NCI-H82 treated with DMSO at 0.1 percent for 48 hours (cell line): ENCODE measurements around the gene SPTBN4.

ENCODE experiments used
- DNase-seq: peaks from one replicate; lab custom pipeline; 2025; ENCODE audit not compliant: unreplicated experiment; lab: John Stamatoyannopoulos, UW

The SPTBN4 gene

DNA sequence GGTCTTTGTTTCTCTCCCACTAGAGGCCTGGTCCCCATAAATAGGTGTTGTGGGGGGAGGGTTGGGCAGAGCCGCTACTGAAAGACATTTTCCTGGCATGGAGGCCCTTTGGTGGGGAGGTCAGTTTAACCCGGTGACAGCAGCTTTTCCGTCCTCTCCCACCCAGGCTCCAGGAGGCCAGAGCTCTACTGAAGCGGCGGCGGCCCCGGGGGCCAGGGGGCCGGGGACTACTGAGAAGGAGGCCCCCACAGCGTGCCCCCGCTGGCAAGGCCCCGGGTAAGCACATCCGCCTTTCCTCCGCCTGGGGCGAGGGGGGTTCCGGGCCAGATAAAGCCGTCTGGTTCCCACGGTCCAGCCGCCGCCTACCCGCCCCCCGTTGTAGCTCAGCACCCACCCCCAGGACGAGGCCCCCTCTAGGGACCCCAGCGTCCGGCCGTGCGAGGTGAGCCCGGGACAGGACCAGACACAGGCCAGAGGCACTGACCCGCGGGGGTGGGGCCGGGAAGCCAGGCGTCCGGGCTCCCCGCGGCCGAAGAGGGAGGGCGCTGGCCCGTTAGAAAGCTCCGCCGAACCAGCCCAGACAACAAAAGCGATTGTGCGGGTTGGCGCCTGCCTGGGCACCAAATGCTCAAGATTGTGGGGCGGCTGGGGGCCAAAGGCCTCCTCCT is 133.2 kb downstream of the SPTBN4 start:
- no peak for DNase-seq

DNA sequence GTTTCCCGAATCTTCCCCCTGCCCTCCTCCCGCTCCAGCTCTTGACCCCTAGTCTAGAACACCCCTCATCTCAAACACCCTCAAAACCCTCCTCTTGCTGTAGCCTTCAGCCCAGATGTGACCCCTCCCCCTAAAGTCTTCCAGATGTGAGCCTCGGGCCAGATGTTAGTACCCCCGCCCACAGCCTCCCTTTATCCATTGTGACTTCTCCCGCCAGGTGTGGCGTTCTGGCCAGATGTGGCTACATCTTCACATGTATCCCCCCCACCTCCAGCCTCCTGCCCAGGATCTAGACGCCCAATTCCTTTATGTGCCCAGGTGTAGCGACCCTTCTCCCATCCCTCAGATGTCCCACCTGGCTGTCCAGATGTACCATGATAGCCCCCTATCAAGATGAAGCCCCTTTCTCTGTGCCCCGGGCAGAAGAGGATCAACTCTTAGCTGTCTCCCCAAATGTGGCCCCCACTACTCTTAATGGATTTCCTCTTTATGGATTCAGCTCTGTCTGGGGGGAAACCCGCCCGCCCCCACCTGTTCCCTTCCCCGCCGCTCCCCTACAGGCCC is 133.9 kb downstream of the SPTBN4 start:
- DNase-seq, result no peak

DNA sequence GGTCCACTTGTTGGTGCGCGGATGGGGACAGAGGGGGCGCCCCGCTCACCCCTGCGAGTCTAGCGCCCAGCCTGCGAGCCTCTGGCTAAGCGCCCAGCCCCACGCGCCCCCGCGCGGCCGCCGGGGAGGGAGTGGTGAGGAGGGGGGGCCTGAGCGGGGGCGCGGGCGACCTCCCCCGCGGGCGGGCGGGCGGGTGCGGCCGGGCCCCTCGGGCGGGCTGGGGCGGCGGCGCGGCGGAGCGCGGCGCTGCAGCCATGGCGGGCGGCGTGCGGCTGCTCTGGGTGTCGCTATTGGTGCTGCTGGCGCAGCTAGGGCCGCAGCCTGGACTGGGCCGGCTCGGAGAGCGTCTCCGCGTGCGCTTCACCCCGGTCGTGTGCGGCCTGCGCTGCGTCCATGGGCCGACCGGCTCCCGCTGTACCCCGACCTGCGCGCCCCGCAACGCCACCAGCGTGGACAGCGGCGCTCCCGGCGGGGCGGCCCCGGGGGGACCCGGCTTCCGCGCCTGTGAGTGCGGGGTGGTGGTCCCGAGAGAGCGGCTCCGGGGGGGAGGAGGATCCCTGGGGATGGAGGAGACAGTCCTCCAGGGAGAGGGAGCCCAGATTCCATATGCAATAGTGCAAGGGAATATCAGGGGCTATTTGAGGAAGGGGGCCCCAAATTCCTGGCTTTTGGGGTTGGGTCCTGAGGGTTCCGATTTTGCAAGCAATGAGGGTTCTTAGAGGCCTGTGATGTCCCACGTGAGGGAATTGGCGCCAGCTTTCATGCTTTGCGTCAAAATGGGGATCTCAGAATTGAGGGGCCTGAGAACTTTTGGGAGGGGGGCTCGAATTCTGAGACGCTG is 134.6 kb downstream of the SPTBN4 start, which contains the start of gene LTBP4:
LTBP4 (plus strand) TSS at position 236 of the 841 bp plus-strand sequence; CDS start at position 255, 19 bp downstream.
- no peak for DNase-seq

DNA sequence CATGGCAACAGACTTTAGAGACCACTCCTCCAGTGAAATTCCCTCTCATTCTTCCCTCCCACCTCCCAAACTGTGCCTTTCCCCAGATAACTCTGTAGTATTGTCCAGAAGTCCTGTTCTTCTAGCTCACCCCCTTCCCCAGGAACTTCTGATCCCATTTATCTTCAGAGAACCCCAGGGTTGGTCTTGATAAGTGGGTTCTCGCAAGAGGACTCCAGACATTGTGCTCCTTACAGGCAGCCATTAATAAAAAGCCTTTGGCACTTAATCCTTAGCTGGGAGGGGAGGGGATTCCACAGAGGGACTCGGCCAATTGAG is 136.2 kb downstream of the SPTBN4 start:
- DNase-seq, result no peak

DNA sequence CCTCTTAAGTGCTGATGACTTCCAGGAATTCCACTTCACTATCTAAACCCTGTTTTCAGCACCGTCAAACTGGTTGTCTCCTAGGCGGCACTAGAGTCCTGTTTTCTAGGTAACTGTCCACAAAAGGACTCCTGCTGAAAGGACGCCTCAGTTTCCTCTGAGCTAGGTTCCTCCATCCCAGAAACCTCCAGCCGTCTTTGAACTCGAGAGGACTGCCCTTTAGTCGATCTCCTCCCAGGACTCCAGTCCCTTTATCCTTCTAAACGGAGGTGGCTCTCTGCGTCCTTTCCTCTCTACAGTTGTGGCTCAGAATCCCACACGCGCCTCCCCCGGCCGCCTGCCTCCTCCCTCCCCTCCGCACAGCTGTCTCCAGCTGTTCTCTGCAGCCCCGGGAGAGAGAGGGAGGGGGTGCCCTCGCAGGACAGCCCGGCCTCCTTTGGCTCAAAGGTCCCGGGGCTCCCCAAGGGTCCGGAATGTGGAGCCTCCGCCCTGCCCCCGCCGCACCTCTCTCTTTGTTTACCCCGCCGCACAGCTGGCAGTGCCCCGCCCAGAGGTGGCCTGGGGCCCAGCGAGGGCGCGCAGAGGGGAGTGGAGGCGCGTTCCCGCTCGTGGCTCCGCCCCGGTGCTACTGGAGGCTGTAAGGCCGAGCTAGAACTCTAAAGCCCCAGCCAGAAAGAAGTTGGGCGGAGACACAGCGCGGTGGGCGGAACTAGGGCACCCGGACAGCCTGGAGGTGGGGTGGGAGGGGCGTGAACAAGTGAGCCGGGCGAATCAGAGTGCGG is 136.8 kb downstream of the SPTBN4 start:
- peak; percentile 98 for DNase-seq

DNA sequence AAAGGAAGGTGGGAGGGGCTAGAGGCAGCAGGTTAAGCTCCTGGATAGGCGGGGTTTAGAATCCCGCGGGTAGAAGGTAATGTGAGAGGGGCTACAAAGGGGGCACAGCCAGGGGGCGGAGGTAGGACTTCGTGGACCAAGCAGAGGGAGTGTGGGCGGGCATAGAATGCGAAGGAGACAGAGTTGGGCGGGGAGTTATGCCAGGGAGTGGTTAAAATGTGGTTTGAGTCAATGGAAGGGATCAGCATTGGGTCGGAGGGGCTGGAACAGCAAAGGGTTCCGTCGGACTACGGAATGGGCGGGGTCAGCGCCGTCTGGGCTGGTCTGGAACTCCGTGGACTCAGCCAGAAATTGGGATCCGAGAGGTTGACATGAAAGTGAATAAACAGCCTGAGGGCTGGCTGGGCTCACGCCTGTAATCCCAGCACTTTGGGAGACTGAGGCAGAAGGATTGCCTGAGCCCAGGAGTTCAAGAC is 137.4 kb downstream of the SPTBN4 start:
- DNase-seq, result no peak

DNA sequence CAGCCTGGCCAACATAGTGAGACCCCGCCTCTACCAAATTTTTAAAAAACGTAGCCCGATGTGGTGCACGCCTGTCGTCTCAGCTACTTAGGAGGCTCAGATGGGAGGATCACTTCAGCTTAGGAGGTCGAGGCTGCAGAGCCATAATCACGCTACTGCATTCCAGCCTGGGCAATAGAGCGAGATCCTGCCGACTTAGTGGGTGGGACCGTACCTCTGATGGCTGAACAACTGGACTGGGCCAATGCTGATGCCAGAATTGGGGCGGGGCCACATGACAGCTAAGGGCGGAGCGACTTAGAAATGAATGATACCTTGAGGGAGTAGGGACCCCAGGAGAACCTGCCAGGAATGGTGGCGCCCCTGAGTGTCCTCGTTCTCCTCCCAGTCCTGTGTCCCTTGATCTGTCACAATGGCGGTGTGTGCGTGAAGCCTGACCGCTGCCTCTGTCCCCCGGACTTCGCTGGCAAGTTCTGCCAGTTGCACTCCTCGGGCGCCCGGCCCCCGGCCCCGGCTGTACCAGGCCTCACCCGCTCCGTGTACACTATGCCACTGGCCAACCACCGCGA is 137.9 kb downstream of the SPTBN4 start:
- DNase-seq, result no peak

DNA sequence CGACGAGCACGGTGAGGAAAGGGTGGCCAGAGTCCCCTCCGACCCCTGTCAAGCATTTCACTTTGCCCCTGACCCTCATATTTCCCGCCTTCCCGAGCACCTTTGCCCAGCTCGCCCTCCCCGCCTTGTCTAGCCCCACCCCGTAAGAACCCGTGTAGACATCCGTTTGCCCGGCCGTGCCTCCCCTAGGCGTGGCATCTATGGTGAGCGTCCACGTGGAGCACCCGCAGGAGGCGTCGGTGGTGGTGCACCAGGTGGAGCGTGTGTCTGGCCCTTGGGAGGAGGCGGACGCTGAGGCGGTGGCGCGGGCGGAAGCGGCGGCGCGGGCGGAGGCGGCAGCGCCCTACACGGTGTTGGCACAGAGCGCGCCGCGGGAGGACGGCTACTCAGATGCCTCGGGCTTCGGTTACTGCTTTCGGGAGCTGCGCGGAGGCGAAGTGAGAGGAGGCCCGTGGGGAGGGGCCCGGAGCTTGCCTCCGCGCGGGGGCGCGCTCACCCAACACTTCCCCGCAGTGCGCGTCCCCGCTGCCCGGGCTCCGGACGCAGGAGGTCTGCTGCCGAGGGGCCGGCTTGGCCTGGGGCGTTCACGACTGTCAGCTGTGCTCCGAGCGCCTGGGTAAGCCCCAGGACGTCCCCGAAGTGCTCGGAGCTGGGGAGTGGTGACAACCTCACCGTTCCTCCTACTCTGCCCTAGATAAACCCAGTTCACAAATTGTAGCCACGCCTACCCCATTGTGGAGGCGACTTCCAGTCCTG is 138.6 kb downstream of the SPTBN4 start:
- DNase-seq, result no peak

DNA sequence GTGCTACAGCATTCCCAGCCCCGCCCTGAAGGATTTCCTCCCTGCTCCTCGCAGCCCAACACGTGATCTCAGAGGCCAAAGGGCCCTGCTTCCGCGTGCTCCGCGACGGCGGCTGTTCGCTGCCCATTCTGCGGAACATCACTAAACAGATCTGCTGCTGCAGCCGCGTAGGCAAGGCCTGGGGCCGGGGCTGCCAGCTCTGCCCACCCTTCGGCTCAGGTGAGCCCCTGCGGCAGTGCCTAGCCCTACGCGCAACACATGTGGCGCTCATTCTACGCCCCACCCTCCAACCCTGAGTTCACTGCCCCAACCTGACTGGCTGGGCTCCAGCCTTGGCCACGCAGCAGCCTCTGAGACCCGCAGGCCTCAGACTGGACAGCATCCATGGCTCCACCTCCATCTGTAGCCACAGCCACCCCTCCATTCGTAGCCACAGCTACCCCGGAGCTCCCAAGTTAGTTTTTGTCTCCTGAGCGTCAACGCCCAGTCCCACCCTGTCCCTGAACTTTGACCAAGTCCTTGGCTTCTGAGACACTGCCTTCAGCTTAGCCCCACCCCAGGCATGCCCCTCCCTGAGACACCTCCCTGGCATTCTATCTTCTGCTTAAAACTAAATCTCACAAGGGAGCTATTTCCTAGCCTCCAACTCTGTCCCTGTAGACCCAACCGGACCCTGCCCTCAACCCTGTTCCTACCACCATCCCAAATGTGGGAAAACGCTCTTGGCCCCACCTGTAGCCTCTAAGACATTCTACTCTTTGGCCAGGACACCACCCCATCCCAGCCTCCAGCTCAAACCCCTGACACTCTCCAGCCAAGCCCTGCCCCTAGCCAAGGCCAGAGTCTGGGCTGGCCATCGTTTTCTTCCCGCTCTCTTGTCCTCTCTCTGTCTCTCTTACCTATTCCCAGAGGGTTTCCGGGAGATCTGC is 140.8 kb downstream of the SPTBN4 start:
- DNase-seq, result no peak

DNA sequence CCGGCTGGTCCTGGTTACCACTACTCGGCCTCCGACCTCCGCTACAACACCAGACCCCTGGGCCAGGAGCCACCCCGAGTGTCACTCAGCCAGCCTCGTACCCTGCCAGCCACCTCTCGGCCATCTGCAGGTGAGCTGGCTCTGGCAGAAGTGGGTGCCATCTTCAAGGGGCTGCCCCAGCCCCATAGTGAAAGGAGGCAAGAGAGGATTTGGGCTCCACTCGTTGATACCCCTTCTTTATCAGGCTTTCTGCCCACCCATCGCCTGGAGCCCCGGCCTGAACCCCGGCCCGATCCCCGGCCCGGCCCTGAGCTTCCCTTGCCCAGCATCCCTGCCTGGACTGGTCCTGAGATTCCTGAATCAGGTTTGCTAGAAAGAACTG is 141.4 kb downstream of the SPTBN4 start:
- DNase-seq, result no peak

DNA sequence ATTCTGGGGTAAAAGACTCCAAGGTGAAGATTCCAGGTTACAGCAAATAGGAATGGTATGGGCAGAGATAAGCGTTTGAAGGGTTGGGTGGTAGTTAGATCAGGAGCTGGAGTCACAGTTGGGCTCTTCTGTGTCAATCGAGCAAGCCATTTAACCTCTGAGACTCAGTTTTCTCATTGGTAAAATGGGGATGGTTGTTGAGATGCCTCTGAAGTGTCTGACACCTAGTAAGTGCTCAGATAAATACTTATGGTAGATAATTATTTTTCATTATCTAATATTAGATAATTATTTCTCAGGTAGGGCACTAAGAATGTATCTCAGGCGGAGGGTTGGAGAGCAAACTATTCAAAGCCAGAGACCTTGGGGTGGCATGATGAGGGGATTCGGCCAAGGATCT is 142.2 kb downstream of the SPTBN4 start:
- no peak for DNase-seq

DNA sequence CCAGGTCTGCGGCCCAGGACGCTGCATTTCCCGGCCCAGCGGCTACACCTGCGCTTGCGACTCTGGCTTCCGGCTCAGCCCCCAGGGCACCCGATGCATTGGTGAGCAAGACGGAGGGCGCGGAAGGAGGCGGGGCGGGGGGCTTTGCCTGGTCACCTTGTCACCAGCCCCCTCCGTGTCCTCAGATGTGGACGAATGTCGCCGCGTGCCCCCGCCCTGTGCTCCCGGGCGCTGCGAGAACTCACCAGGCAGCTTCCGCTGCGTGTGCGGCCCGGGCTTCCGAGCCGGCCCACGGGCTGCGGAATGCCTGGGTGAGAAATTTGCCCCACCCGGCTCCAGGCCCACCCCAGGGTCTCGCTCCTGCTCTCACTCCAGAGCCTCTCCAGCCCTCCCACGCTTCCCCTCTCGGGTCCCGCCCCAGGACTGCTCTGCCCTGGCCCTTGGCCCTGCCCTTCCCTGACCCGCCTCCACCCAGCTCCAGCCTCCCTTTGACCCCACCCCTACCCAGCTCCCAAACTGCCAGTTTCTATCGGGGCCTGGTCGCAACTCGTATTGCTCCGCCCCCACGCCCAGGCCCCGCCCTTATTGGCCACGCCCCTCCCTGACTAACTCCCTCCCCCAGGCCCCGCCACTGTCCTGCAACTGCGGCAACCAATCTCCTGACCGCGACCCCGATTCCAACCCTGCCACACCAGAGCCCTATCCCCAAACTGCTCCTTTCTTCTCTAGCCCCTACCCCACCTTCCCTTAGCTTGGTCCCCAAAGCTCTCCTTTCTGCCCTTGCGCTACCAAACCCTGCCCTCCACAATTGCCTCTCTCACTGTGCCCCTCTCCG is 143.0 kb downstream of the SPTBN4 start:
- no peak for DNase-seq

DNA sequence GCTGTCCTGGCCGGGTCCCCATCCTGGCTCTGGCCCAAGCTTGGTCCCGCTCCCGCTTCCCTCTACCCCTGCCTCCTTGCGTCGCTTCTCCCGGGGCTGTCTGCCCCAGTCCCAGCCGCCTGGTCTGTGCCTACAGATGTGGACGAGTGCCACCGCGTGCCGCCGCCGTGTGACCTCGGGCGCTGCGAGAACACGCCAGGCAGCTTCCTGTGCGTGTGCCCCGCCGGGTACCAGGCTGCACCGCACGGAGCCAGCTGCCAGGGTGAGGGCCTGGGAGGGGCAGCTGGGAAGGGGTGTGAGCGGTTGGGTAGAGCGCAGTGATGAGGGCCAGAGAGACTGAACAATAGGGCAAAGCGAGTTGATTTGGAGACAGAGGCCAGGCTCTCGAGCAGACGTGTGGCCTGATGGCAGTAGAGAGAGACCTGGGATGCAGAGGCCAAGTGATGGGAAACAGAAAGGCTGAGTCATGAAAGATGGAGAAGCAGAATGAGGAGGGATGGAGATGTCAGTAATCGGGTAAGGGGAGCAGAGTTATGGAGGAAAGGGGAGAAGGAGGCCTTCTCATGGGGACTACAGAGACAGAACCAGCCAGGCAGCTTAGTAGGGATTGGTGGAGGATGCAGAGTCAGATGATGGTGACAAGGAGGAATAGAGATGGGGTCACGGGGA is 143.7 kb downstream of the SPTBN4 start:
- DNase-seq, result no peak

DNA sequence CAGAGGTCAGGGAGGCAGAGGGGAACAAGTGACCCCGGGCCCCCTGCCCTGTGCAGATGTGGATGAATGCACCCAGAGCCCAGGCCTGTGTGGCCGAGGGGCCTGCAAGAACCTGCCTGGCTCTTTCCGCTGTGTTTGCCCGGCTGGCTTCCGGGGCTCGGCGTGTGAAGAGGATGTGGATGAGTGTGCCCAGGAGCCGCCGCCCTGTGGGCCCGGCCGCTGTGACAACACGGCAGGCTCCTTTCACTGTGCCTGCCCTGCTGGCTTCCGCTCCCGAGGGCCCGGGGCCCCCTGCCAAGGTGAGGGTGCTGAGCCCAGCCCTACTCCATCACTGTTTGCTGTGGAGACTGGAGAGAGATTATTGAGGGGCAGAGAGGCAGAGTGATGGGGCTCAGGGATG is 144.3 kb downstream of the SPTBN4 start:
- no peak for DNase-seq

DNA sequence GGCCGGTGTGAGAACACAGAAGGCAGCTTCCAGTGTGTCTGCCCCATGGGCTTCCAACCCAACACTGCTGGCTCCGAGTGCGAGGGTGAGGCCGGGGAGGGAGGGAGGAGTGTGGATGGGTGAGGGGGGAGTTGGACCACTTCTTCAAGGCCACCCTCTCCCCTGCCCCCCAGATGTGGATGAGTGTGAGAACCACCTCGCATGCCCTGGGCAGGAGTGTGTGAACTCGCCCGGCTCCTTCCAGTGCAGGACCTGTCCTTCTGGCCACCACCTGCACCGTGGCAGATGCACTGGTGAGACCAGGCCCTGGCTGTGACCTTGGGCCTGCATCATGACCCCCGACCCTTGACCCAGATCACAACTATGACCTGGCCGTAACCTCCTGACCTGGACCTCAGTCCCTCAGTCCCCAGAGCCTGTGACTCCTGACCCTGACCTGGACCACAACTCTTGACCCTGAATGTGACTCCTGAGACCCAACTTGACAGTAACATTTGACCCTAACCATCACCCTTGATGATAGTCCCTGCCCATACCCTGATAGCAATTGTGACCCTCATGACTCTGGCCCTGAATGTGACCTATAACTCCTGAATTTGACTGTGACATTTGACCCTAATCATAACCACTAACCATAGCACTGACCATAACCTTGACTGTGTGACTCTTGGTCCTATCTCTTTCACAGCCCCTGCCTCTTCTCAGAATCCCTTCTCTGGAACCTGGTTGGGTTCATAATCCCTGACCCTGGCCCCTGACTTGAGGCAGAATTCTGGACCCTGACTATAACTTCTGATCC is 145.3 kb downstream of the SPTBN4 start:
- DNase-seq, result no peak

DNA sequence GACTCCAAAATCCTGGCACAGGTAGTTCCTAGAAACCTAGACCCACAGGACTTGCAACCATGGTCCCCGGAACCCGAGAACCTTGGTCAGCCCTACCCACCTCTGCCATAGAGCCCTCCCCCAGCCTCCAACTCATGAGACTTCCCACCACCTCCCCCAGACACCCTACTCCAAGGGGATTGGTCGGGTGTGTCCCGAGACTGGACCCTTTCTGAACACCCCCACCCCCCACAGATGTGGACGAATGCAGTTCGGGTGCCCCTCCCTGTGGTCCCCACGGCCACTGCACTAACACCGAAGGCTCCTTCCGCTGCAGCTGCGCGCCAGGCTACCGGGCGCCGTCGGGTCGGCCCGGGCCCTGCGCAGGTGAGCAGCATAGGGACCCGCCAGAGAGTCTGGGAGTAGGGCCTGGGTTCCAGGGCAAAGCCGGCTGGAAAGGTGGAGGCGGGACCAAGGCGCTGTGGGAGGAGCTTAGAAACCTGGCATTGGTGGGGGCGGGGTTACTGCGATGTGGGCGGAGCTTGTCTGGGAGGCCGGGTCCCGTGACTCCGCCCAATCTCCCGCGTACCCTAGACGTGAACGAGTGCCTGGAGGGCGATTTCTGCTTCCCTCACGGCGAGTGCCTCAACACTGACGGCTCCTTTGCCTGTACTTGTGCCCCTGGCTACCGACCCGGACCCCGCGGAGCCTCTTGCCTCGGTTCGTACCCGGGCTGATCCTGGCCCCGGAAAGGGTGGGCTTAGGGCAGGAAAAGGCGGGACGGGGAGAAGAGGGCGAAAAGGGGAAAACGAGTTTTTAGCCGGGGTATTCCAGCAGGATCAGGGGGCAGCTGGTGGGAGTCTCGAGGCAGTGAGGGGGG is 146.3 kb downstream of the SPTBN4 start:
- DNase-seq, result no peak
